GM10248 (cell line): ENCODE data around the gene PIGB.

Experiments used
- CTCF ChIA-PET: fragments of 300-600 bp; sonication (Branson Sonifier 250); formaldehyde crosslinking; extraction: SDS; loops from one replicate; lab custom pipeline; 2021; ENCODE audit warnings: antibody characterized with exemption; lab: Yijun Ruan, JAX
- POLR2A ChIA-PET: fragments of 350-650 bp; sonication (Branson Sonifier 250); formaldehyde crosslinking; extraction: SDS; loops from one replicate; lab custom pipeline; 2020; ENCODE audit warnings: antibody characterized with exemption; lab: Yijun Ruan, JAX
- DNase-seq: peaks from one replicate; pipeline ENCODE4 v3.0.0; 2012; ENCODE audit errors: extremely low spot score
- TF ChIP-seq, protein P1 (sequence below): IDR thresholded peaks from 2 replicates; pipeline ENCODE4 v1.5.1; 2012; ENCODE audit warnings: mild to moderate bottlenecking, low read depth; ENCODE audit errors: extremely low read depth, missing control alignments, control extremely low read depth

The PIGB gene

DNA sequence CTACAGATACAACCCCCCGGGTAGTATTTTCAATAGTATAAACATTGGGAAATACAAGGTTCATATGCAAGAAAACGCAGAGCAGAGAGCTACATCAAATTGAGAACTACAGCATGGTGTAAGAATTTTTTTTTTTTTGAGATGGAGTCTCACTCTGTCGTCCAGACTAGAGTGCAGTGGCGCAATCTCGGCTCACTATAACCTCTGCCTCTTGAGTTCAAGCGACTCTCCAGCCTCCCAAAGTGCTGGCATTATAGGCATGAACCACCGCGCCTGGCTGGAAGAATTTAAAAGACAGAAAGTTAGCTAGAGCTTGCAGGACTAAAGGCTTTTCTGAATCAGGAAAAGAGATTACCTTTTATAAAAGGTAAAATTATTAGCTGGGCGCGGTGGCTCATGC lies 42.0 kb downstream of the PIGB start:
- TF ChIP-seq, protein P1, sequence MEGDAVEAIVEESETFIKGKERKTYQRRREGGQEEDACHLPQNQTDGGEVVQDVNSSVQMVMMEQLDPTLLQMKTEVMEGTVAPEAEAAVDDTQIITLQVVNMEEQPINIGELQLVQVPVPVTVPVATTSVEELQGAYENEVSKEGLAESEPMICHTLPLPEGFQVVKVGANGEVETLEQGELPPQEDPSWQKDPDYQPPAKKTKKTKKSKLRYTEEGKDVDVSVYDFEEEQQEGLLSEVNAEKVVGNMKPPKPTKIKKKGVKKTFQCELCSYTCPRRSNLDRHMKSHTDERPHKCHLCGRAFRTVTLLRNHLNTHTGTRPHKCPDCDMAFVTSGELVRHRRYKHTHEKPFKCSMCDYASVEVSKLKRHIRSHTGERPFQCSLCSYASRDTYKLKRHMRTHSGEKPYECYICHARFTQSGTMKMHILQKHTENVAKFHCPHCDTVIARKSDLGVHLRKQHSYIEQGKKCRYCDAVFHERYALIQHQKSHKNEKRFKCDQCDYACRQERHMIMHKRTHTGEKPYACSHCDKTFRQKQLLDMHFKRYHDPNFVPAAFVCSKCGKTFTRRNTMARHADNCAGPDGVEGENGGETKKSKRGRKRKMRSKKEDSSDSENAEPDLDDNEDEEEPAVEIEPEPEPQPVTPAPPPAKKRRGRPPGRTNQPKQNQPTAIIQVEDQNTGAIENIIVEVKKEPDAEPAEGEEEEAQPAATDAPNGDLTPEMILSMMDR, result no peak
- CTCF ChIA-PET, result interaction anchor here (1.1 to 4.6 kb wide), 3 partner anchors 12 to 70 kb away, joined by 3 to 20 read pairs (median 4); no protein-coding TSS in a partner anchor
- no peak for DNase-seq
- POLR2A ChIA-PET, result no interaction called here

DNA sequence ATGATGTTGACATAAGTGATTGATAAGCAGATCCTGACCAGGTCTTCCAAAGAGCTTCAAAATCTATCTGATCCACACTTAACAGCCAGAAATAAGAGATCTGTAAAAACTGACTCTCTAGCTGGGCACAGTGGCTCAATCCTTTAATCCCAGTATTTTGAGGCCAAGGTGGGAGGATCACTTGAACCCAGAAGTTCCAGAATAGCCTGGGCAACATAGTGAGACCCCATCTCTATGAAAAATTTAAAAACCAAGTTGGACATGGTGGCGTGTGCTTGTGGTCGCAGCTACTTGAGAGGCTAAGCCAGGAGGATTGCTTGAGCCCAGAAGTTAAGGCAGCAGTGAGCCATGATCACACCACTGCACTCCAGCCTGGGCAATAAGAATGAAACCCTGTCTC lies 43.6 kb downstream of the PIGB start:
- POLR2A ChIA-PET, result no interaction called here
- CTCF ChIA-PET, result interaction anchor here (1.7 to 4.6 kb wide), 2 partner anchors 11 to 23 kb away, joined by 3 to 20 read pairs; no protein-coding TSS in a partner anchor

DNA sequence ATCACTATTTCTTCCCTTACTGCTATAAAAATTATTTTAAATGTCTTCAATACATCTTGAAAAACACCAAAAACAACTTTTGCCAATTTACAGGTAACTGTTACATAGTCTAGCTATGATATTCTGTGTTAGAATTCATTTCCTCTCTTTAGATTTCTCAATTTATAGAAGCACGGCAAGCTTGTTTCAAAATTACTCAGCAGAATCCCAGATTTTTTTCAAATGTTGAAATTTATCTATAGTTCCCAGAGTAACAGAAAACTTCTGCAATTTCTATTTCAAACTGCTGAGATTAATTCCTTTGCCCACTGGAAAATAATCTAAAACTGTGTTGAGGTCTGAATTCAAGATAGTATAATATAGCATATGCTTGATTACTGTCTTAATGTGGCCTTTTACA lies 48.0 kb downstream of the PIGB start:
- POLR2A ChIA-PET, result no interaction called here
- TF ChIP-seq, protein P1, result no peak
- DNase-seq, result no peak
- CTCF ChIA-PET, result interaction anchor here (1.2 kb wide), 2 partner anchors 8 to 9 kb away, joined by 3 read pairs; no protein-coding TSS in a partner anchor

More for the DNA sequence above, 43.6 kb downstream of the PIGB start:
- no peak for DNase-seq
- TF ChIP-seq, protein P1, result no peak

DNA sequence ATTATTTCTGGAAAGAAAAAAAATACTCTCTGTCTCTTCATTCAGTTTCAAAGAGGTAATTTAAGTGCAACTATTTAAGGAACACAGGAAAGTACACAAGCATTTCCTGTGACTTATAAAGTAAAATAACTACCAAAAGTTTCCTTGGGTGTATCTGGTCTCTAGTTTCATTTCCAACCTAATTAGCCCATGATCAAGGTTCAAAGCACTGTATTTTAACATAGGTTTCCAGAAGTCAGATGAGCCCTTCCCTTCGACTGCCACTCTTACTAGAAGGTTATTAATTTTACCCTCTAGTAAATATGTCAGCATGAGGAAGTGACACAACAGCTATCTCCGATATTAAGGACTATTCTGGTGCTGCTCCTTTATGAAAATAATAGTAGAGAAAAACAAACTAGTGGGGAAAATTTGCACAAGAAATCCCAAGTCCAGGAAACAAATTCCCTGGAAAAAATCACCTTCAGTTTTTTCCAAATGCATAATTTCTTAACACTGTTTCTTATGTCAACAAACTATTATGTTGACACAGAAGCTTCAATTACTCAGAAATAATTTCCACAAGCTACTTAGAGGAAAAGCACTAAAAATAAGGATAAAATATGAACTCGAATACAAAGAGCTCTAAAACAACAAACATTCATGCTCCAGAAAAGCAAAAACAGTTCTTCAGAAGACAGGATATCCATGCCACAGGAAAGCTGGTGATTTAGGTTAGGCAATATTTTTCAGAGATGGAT lies 53.8 kb downstream of the PIGB start:
- POLR2A ChIA-PET, result no interaction called here
- TF ChIP-seq, protein P1, result no peak
- CTCF ChIA-PET, result interaction anchor here (0.9 to 2.9 kb wide), 8 partner anchors 8 to 66 kb away, joined by 3 to 20 read pairs (median 4); no protein-coding TSS in a partner anchor
- peak; percentile 18 for DNase-seq

DNA sequence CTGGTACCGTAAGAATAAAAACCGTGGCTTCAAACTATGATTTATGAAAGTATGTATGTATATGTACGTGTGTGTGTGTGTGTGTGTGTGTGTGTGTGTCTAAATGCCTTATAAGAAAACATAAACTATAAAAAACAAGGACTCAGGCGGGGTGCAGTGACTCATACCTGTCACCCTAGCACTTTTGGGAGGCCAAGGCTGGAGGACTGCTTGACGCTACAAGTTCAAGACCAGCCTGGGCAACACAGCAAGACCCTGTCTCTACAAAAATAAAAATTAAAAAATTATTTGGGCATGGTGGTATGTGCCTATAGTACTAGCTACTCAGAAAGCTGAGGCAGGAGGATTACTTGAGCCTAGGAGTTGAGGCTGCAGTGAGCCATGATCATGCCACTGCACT lies 60.1 kb downstream of the PIGB start:
- DNase-seq, result no peak
- ChIA-PET POLR2A (no interaction called here), CTCF (interaction anchor here (1.6 to 1.8 kb wide), 2 partner anchors 15 to 18 kb away, joined by 4 to 5 read pairs; no protein-coding TSS in a partner anchor)
- TF ChIP-seq, protein P1, result no peak

DNA sequence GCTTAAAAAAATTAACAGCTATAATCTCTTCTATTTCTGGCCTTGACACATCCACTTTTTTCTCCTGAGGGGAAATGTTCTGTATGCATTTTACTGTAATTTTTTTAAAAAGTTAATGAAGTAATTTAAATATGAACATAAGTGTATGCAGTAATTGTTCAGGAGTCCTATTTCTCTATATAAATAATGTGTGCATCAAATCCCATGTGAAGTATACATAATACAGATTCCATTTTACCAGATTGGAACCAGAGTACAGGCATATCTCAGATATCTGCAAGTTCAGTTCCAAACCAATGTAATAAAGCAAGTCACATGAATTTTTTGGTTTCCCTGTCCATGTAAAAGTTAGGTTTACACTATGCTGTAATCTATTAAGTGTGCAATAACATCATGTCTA lies 62.6 kb downstream of the PIGB start:
- POLR2A ChIA-PET, result no interaction called here
- TF ChIP-seq, protein P1, result no peak
- DNase-seq, result no peak
- CTCF ChIA-PET, result interaction anchor here (0.9 to 1.1 kb wide), 2 partner anchors 9 to 10 kb away, joined by 3 read pairs; no protein-coding TSS in a partner anchor
